Karpas-422 (cell line): ENCODE data around the gene GNG13. TPM values are rescaled to one million over a fixed set of nuclear protein-coding genes. Genes with fewer than 3 reads are reported as not detected.
"Not testable (repeated sequence)": the region's sequence is repeated elsewhere in the genome, so short reads cannot be mapped to it uniquely, and the experiment has no call there.

Experiments used
- DNase-seq: peaks from one replicate; pipeline ENCODE4 v3.0.0-alpha.2; 2015
- H2AFZ ChIP-seq: fragments of 200-600 bp; sonication (generic); 2 replicates; pipeline ENCODE4 v1.6.1; 2014; ENCODE audit warnings: antibody characterized with exemption, low read length, mixed read lengths
- H3K27ac ChIP-seq: fragments of 200-600 bp; sonication (generic); 2 replicates; pipeline ENCODE4 v1.5.1; 2014; ENCODE audit warnings: mild to moderate bottlenecking, low read length, moderate library complexity
- H3K27me3 ChIP-seq: fragments of 200-600 bp; sonication (generic); 2 replicates; pipeline ENCODE4 v1.6.1; 2014; ENCODE audit warnings: low read length, mixed read lengths
- H3K36me3 ChIP-seq: fragments of 200-600 bp; sonication (generic); 2 replicates; pipeline ENCODE4 v1.6.1; 2014; ENCODE audit warnings: low read length, mixed read lengths; ENCODE audit not compliant: insufficient read depth
- H3K4me1 ChIP-seq: fragments of 200-600 bp; sonication (generic); 2 replicates; pipeline ENCODE4 v1.6.1; 2014; ENCODE audit warnings: mild to moderate bottlenecking, low read length, mixed read lengths
- H3K4me2 ChIP-seq: fragments of 200-600 bp; sonication (generic); 2 replicates; pipeline ENCODE4 v1.6.1; 2014; ENCODE audit warnings: low read length, low read depth, mild to moderate bottlenecking; ENCODE audit not compliant: poor library complexity, severe bottlenecking
- H3K4me3 ChIP-seq: fragments of 200-600 bp; sonication (generic); 2 replicates; pipeline ENCODE4 v1.5.1; 2014; ENCODE audit warnings: mild to moderate bottlenecking, antibody characterized with exemption, low read length, mixed read lengths
- H3K79me2 ChIP-seq: fragments of 200-600 bp; sonication (generic); 2 replicates; pipeline ENCODE4 v1.6.1; 2014; ENCODE audit warnings: mild to moderate bottlenecking, low read length, mixed read lengths
- H3K9ac ChIP-seq: fragments of 200-600 bp; sonication (generic); 2 replicates; pipeline ENCODE4 v1.6.0; 2014; ENCODE audit warnings: low read length
- H3K9me2 ChIP-seq: fragments of 200-600 bp; sonication (generic), shearing (Covaris generic); replicated peaks from 2 replicates; pipeline ENCODE4 v1.6.0; 2014; ENCODE audit warnings: mild to moderate bottlenecking, low read length, moderate library complexity; ENCODE audit not compliant: insufficient read depth
- H3K9me3 ChIP-seq: fragments of 300-700, 200-600 bp; sonication (generic); 2 replicates; pipeline ENCODE4 v1.6.1; 2014; ENCODE audit warnings: low read length, mixed read lengths
- H4K20me1 ChIP-seq: fragments of 200-600 bp; sonication (generic); 2 replicates; pipeline ENCODE4 v1.6.1; 2014; ENCODE audit warnings: mild to moderate bottlenecking, antibody characterized with exemption, low read length, low read depth; ENCODE audit not compliant: insufficient read depth
- total RNA-seq: library from RNA; depleted of rRNA; stranded (reverse); fragments of >200 nt; shearing (Covaris generic); gene quantifications from 2 replicates; pipeline ENCODE4 v1.2.3, GENCODE V29; 2014; ENCODE audit warnings: low replicate concordance

GNG13 gene
- total RNA-seq, 1 experiment from 2014 or later, result not detected

GRCh38 chr16:759110-759910 is 41.2 kb downstream of the GNG13 start:
- Histone ChIP-seq H4K20me1 (no peaks in the 10 kb centered on the region), H3K9me3 (no peaks in the 10 kb centered on the region), H3K9ac (no peak overlapping the region), H3K79me2 (no peaks in the 10 kb centered on the region), H2AFZ (no peak overlapping the region), H3K27me3 (no peaks in the 10 kb centered on the region), H3K27ac (no peak overlapping the region), H3K4me2 (no peak overlapping the region), H3K36me3 (no peaks in the 10 kb centered on the region), H3K4me1 (no peaks in the 10 kb centered on the region), H3K9me2 (no peaks in the 10 kb centered on the region), H3K4me3 (no peak overlapping the region)
- no peak for DNase-seq

- no peak overlapping the region for H2AFZ ChIP-seq
- H3K79me2 ChIP-seq, result no peaks in the 10 kb centered on the region
- H3K36me3 ChIP-seq, result no peaks in the 10 kb centered on the region
- no peaks in the 10 kb centered on the region for H3K9me2 ChIP-seq
- no peaks in the 10 kb centered on the region for H3K27me3 ChIP-seq
- DNase-seq, result no peak
- H3K4me3 ChIP-seq, result no peak overlapping the region
- no peak overlapping the region for H3K27ac ChIP-seq
- no peak overlapping the region for H3K9ac ChIP-seq
- no peaks in the 10 kb centered on the region for H3K4me1 ChIP-seq
- H4K20me1 ChIP-seq, result no peaks in the 10 kb centered on the region
- H3K9me3 ChIP-seq, result no peaks in the 10 kb centered on the region
- H3K4me2 ChIP-seq, result no peak overlapping the region
Observed at GRCh38 chr16:756428-756827, 44.1 kb downstream of the GNG13 start.

- H3K4me3 ChIP-seq, result no peak overlapping the region
- no peak overlapping the region for H2AFZ ChIP-seq
- DNase-seq, result no peak
- H3K9me3 ChIP-seq, result no peaks in the 10 kb centered on the region
- no peaks in the 10 kb centered on the region for H3K4me1 ChIP-seq
- H3K27me3 ChIP-seq, result no peaks in the 10 kb centered on the region
- H3K27ac ChIP-seq, result no peak overlapping the region
- H3K4me2 ChIP-seq, result no peak overlapping the region
- no peaks in the 10 kb centered on the region for H3K36me3 ChIP-seq
- no peaks in the 10 kb centered on the region for H4K20me1 ChIP-seq
- no peak overlapping the region for H3K9ac ChIP-seq
- no peaks in the 10 kb centered on the region for H3K9me2 ChIP-seq
- no peaks in the 10 kb centered on the region for H3K79me2 ChIP-seq
Observed at GRCh38 chr16:754656-755055, 45.9 kb downstream of the GNG13 start.

- H3K4me3 ChIP-seq, H3K9me2 ChIP-seq, H3K4me1 ChIP-seq, H3K27ac ChIP-seq, H4K20me1 ChIP-seq, DNase-seq, H2AFZ ChIP-seq, H3K4me2 ChIP-seq, H3K27me3 ChIP-seq, H3K36me3 ChIP-seq, H3K9ac ChIP-seq, H3K79me2 ChIP-seq, H3K9me3 ChIP-seq: not testable (repeated sequence)
Observed at GRCh38 chr16:754121-754607, 46.4 kb downstream of the GNG13 start.

GRCh38 chr16:752007-752312 is 48.6 kb downstream of the GNG13 start:
- Histone ChIP-seq H3K27me3 (no peaks in the 10 kb centered on the region), H3K27ac (no peak overlapping the region), H3K4me2 (no peak overlapping the region), H3K4me1 (no peaks in the 10 kb centered on the region), H3K9me3 (no peaks in the 10 kb centered on the region), H3K9me2 (no peaks in the 10 kb centered on the region), H3K79me2 (no peaks in the 10 kb centered on the region), H4K20me1 (no peaks in the 10 kb centered on the region), H3K36me3 (no peaks in the 10 kb centered on the region), H3K9ac (no peak overlapping the region), H2AFZ (no peak overlapping the region), H3K4me3 (no peak overlapping the region)
- no peak for DNase-seq

GRCh38 chr16:751152-752006 is 49.2 kb downstream of the GNG13 start:
- H3K4me2 ChIP-seq, result no peak overlapping the region
- no peak overlapping the region for H3K4me3 ChIP-seq
- H3K9me2 ChIP-seq, result no peaks in the 10 kb centered on the region
- H2AFZ ChIP-seq, result no peak overlapping the region
- no peaks in the 10 kb centered on the region for H3K79me2 ChIP-seq
- no peaks in the 10 kb centered on the region for H4K20me1 ChIP-seq
- no peaks in the 10 kb centered on the region for H3K4me1 ChIP-seq
- H3K9me3 ChIP-seq, result no peaks in the 10 kb centered on the region
- no peaks in the 10 kb centered on the region for H3K27me3 ChIP-seq
- no peak overlapping the region for H3K9ac ChIP-seq
- no peaks in the 10 kb centered on the region for H3K36me3 ChIP-seq
- no peak overlapping the region for H3K27ac ChIP-seq
- DNase-seq, result no peak

- H3K4me3 ChIP-seq, result no peak overlapping the region
- no peaks in the 10 kb centered on the region for H3K9me2 ChIP-seq
- H3K27me3 ChIP-seq, result no peaks in the 10 kb centered on the region
- no peak overlapping the region for H2AFZ ChIP-seq
- H3K4me1 ChIP-seq, result no peaks in the 10 kb centered on the region
- H3K36me3 ChIP-seq, result no peaks in the 10 kb centered on the region
- no peaks in the 10 kb centered on the region for H3K9me3 ChIP-seq
- DNase-seq, result no peak
- H4K20me1 ChIP-seq, result no peaks in the 10 kb centered on the region
- H3K9ac ChIP-seq, result no peak overlapping the region
- H3K79me2 ChIP-seq, result no peaks in the 10 kb centered on the region
- no peak overlapping the region for H3K27ac ChIP-seq
- H3K4me2 ChIP-seq, result no peak overlapping the region
Observed at GRCh38 chr16:750485-750884, 50.0 kb downstream of the GNG13 start.

GRCh38 chr16:749010-749409 is 51.5 kb downstream of the GNG13 start:
- no peaks in the 10 kb centered on the region for H3K9me2 ChIP-seq
- no peak overlapping the region for H3K4me3 ChIP-seq
- H4K20me1 ChIP-seq, result no peaks in the 10 kb centered on the region
- no peaks in the 10 kb centered on the region for H3K36me3 ChIP-seq
- no peaks in the 10 kb centered on the region for H3K9me3 ChIP-seq
- DNase-seq, result no peak
- H3K9ac ChIP-seq, result no peak overlapping the region
- H3K27me3 ChIP-seq, result no peaks in the 10 kb centered on the region
- H3K79me2 ChIP-seq, result no peaks in the 10 kb centered on the region
- H3K27ac ChIP-seq, result no peak overlapping the region
- no peak overlapping the region for H2AFZ ChIP-seq
- no peak overlapping the region for H3K4me2 ChIP-seq
- H3K4me1 ChIP-seq, result no peaks in the 10 kb centered on the region
